Parathyroid adenoma (tissue), 2 donors: ENCODE data around the gene SMG9.
"Not testable (repeated sequence)": the region's sequence is repeated elsewhere in the genome, so short reads cannot be mapped to it uniquely, and the experiment has no call there.

Source experiments
- H2AFZ ChIP-seq: fragments of 300-600 bp; sonication (generic); one replicate; pipeline ENCODE4 v1.7.0; 2017; ENCODE audit warnings: antibody characterized with exemption, mild to moderate bottlenecking
- H3K27ac ChIP-seq: fragments of 300-600 bp; sonication (generic); one replicate; pipeline ENCODE4 v1.7.0; 2017
- H3K27me3 ChIP-seq: fragments of 300-600 bp; sonication (generic); one replicate; pipeline ENCODE4 v1.7.0; 2017; ENCODE audit warnings: low read length; ENCODE audit not compliant: control insufficient read depth, insufficient read depth
- H3K36me3 ChIP-seq: fragments of 300-600 bp; sonication (generic); one replicate; pipeline ENCODE4 v1.7.0; 2017; ENCODE audit warnings: low read length; ENCODE audit not compliant: control insufficient read depth, insufficient read depth
- H3K4me1 ChIP-seq: fragments of 300-600 bp; sonication (generic); one replicate; pipeline ENCODE4 v1.7.0; 2017; ENCODE audit warnings: control low read depth
- H3K4me2 ChIP-seq: fragments of 300-600 bp; sonication (generic); one replicate; pipeline ENCODE4 v1.7.0; 2017; ENCODE audit warnings: low read length
- H3K4me3 ChIP-seq: fragments of 300-600 bp; sonication (generic); one replicate; pipeline ENCODE4 v1.7.0; 2017; ENCODE audit warnings: low read depth, low read length
- H3K79me2 ChIP-seq: fragments of 300-600 bp; sonication (generic); one replicate; pipeline ENCODE4 v1.7.0; 2017; ENCODE audit warnings: control low read depth
- H3K9ac ChIP-seq: fragments of 300-600 bp; sonication (generic); one replicate; pipeline ENCODE4 v1.7.0; 2017; ENCODE audit warnings: mild to moderate bottlenecking
- H3K9me3 ChIP-seq: fragments of 300-600 bp; sonication (generic); one replicate; pipeline ENCODE4 v1.7.0; 2017; ENCODE audit warnings: low read length; ENCODE audit not compliant: control insufficient read depth
- CTCF ChIP-seq: fragments of 300-600 bp; sonication (generic); IDR thresholded peaks from one replicate; pipeline ENCODE4 v1.7.0; 2017; ENCODE audit warnings: antibody characterized with exemption, mild to moderate bottlenecking
- donor health status: primary hyperparathyroidism.

Gene SMG9

GRCh38 chr19:43684326-43684725 lies 70.4 kb downstream of the SMG9 start:
- H3K9me3 ChIP-seq = no peaks in the 10 kb centered on the region
- no peak overlapping the region for H3K4me2 ChIP-seq
- H3K27me3 ChIP-seq = no peaks in the 10 kb centered on the region
- TF ChIP-seq CTCF = no peak
- no peak overlapping the region for H3K27ac ChIP-seq
- no peaks in the 10 kb centered on the region for H3K36me3 ChIP-seq
- H3K79me2 ChIP-seq = no peaks in the 10 kb centered on the region
- peaks cover 10% of the 10 kb centered on the region for H3K4me1 ChIP-seq
- H3K4me3 ChIP-seq = no peak overlapping the region
- no peak overlapping the region for H3K9ac ChIP-seq
- H2AFZ ChIP-seq = no peak overlapping the region

- H3K36me3 ChIP-seq = no peaks in the 10 kb centered on the region
- no peaks in the 10 kb centered on the region for H3K9me3 ChIP-seq
- H3K4me1 ChIP-seq = peaks cover 10% of the 10 kb centered on the region
- H3K9ac ChIP-seq = no peak overlapping the region
- no peaks in the 10 kb centered on the region for H3K79me2 ChIP-seq
- no peak overlapping the region for H3K4me3 ChIP-seq
- no peak overlapping the region for H3K4me2 ChIP-seq
- H3K27ac ChIP-seq = no peak overlapping the region
- H3K27me3 ChIP-seq = no peaks in the 10 kb centered on the region
- TF ChIP-seq CTCF = no peak
- no peak overlapping the region for H2AFZ ChIP-seq
Measured at GRCh38 chr19:43683905-43684304, 70.9 kb downstream of the SMG9 start.

GRCh38 chr19:43682824-43683661 lies 71.7 kb downstream of the SMG9 start:
- Histone ChIP-seq H3K4me3 (no peak overlapping the region), H3K4me2 (no peak overlapping the region), H2AFZ (peak overlapping the region; percentile 80), H3K36me3 (no peaks in the 10 kb centered on the region), H3K27me3 (no peaks in the 10 kb centered on the region), H3K27ac (no peak overlapping the region), H3K4me1 (peaks cover 10% of the 10 kb centered on the region), H3K9ac (no peak overlapping the region), H3K79me2 (no peaks in the 10 kb centered on the region), H3K9me3 (no peaks in the 10 kb centered on the region)
- TF ChIP-seq CTCF = no peak

- H3K9ac ChIP-seq, H3K27ac ChIP-seq, H3K79me2 ChIP-seq, H3K9me3 ChIP-seq, H2AFZ ChIP-seq, H3K27me3 ChIP-seq, H3K4me2 ChIP-seq, H3K4me3 ChIP-seq, H3K36me3 ChIP-seq: not testable (repeated sequence)
- peaks cover 10% of the 10 kb centered on the region for H3K4me1 ChIP-seq
Measured at GRCh38 chr19:43682269-43682668, 72.5 kb downstream of the SMG9 start.

- H3K27ac ChIP-seq = no peak overlapping the region
- no peak overlapping the region for H3K9ac ChIP-seq
- H3K4me1 ChIP-seq = peaks cover 6% of the 10 kb centered on the region
- no peak for TF ChIP-seq CTCF
- no peaks in the 10 kb centered on the region for H3K9me3 ChIP-seq
- H3K27me3 ChIP-seq = no peaks in the 10 kb centered on the region
- H3K36me3 ChIP-seq = no peaks in the 10 kb centered on the region
- no peak overlapping the region for H2AFZ ChIP-seq
- H3K4me2 ChIP-seq = no peak overlapping the region
- H3K4me3 ChIP-seq = no peak overlapping the region
- H3K79me2 ChIP-seq = no peaks in the 10 kb centered on the region
Measured at GRCh38 chr19:43681821-43682220, 72.9 kb downstream of the SMG9 start.
